NCI-H510A (cell line): ENCODE measurements around the gene TMEM135.
"Not testable (repeated sequence)": the region's sequence is repeated elsewhere in the genome, so short reads cannot be mapped to it uniquely, and the experiment has no call there.

Source experiments
- DNase-seq: peaks from one replicate; lab custom pipeline; 2025; lab: John Stamatoyannopoulos, UW

Gene TMEM135

DNA sequence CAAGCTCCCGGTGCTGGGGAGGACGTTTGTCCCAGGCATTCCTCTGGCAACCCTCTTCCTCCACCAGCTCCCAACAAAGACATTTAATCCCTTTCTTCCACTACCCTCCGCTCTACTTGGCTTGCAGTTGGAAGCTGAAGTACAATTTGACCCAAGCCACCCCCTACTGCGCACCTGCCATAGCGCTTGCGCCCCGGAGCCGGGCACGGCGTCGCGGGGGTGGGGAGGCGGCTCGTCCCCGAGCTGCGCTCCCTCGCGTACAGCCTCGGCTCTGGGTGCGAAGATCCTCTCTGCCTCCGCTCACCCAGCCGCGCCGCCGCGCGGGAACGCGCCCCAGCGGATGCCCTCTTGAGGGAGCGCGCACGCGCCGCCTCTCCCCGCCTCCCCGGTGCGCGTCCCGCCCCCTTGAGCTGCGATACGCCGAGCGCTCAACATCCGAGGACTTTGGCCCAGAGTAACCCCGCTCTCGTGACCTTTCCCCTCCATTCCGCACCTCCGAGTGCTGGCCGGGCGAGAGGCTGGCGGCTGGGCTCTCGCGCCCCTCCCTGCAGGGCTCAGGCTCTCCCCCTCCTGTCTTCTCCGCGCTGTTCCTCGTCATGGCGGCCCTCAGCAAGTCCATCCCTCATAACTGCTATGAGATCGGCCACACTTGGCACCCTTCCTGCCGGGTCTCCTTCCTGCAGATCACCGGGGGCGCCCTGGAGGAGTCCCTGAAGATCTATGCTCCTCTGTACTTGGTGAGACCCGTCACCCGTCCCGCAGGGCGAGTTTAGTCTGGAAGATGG lies at the start of gene TMEM135:
Gene TMEM135 (plus strand): TSS at position 485 of the 785 bp plus-strand sequence. CDS start 112 bp downstream, at position 597.
- DNase-seq, result peak; percentile 84

- no peak for DNase-seq
These were observed 49.3 kb upstream of the TMEM135 start for GRCh38 chr11:86988351-86988881.

GRCh38 chr11:86990031-86990430 lies 47.7 kb upstream of the TMEM135 start:
- DNase-seq, result no peak

DNA sequence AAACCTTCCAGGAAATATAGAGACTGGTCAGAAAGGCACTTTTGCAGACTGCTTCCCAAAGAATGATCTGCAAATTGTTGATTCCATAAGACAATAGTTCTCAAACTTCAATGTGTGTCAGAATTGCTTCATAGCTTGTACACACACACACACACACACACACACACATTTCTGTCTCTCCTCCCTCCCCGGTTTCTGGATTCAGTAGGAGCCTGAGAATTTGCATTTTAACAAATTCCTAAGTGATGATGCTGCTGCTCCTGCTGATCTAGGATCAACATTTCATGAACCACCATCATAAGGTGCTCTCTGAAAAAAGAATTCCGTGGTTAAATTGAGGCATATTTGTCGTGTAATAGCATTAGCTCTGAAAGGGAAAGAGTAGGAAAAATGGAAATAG lies 47.2 kb upstream of the TMEM135 start:
- no peak for DNase-seq

GRCh38 chr11:86991341-86991740 lies 46.4 kb upstream of the TMEM135 start:
- DNase-seq, result no peak

GRCh38 chr11:86992340-86992739 lies 45.4 kb upstream of the TMEM135 start:
- DNase-seq, result not testable (repeated sequence)

DNA sequence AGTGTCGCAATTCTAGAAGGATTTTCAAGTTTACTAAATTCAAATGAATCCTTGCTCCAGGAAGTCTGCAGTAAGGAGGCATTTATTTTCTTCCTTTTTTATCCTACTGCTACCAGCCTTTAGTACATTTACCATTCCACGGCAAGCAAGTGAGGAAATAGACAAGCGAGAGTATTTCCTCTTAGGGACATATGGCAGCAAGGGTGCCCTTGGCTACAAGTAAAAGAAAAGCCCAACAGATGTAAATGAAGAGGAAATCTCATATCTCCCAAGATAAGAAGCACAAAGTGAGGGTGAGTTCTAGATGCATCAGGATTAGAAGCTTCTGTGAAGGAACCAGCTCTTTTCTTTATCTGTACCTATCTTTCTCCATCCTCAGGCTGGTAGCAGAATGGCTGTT lies 44.7 kb upstream of the TMEM135 start:
- DNase-seq, result no peak

DNA sequence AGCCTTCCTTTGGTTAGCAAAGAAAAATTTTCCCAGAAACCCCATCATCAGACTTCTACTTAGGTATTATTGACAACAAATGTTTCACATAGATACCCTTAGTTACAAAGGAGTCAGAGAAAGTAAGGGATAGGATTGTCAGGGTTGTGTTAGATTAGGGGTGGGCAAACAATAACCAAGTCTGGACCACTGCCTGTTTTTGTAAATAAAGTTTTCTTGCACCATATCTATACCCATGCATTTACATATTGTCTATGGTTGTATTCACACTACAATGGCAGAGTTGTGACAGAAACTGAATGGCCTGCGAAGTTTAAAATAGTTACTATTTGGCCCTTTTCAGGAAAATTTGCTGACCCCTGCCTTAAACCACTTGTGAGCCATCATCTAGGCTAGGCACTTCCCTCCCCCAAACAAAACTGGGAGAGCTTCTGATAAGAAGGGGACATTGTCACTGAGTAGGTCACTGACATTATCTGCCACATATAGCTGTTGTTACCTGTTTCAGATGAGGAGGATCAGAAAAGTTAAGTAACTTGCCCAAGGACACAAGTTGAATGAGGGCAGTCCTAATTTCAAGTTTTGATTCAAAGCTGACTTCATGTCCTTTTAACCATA lies 40.7 kb upstream of the TMEM135 start:
- no peak for DNase-seq

DNA sequence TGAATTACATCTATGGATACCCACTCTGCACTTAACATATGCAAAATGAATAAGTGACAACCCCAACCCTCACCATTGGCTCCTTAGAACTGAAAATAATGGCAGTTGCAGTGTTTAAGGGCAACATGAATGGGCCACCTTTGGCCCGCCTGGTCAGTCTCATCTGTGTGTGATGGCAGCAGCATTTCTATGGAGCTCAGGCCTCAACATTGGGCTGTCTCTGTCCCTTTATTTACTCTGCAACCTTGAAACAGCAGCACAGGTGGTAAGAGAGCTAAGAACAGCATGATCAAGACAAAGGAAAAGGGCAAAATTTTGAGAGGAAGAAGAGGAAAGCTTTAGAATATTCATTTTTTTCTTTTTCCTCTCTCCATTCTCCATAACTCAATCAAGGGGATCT lies 38.3 kb upstream of the TMEM135 start:
- no peak for DNase-seq

DNA sequence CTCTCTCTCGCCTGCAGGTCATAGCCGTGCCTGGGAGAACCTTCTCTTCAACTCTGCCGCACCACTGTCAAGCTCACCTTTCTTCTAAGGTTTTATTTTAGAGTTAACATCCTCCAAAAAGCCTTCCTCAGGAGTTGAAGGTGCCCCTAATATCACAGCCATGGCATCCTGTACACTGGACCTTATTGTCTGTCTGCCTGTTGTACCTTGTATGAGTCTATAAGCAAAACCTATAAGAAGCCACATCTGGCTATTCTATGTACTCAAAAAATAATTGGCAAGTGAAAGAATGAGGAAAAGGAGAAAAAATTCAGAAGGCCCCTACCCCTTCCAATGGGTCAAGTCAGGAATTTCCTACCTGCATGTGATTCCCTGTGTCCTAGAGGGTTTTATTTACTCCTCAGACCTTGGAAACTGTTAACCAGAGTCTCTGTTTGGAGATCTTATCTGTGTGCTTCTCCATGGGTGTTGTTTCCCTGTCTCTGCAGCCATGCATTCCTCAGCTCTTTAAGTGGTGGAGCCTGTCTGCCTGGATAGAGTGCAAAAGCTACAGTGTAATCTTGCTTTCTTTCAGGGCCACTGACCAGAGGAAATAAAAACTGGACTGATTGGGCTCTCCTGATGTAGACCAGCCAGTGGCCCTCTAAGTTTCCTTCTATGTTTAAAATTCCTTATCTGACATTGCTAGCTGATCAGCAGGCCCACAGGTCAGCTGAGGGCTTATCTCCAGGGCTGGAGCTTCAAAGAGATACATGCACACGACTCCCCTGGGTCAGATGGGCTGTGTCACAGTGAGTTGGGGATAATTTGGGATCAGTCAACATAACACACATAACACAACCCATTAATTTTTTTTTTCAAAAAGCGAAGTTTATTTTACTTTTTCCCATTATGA lies 37.6 kb upstream of the TMEM135 start:
- no peak for DNase-seq

- no peak for DNase-seq
These were observed 34.8 kb upstream of the TMEM135 start for GRCh38 chr11:87002918-87003317.

DNA sequence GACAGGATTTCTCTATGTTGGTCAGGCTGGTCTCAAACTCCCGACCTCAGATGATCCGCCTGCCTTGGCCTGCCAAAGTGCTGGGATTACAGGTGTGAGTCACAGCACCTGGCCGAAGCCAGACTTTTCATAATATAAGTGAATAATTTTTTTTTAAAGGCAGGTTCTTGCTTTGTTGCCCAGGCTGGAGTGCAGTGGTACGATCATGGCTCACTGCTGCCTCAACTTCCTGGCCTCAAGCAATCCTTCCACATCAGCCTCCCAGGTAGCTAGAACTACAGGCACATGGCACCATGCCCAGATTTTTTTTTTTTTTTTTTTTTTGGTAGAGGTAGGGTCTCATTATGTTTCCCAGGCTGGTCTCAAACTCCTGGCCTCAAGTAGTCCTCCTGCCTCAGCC lies 33.5 kb upstream of the TMEM135 start:
- not testable (repeated sequence) for DNase-seq

DNA sequence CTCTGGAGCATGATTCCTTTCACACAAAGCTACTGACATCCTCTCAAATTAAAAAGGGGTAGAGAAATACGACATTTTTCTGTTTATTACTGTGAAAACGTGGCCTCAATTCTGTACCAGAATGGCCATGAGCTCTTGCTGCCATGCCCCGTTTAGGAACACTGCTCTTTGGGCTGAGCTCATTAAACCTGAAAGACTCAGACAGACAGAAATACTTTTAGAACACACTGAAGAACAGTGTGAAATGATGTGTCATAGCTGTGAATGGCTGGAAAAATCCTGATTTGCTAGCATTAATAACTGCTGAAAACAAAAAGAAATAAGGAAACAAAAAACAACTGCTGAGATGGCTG lies 32.2 kb upstream of the TMEM135 start:
- no peak for DNase-seq

- no peak for DNase-seq
These were observed 31.7 kb upstream of the TMEM135 start for GRCh38 chr11:87006035-87006434.

- no peak for DNase-seq
These were observed 29.8 kb upstream of the TMEM135 start for GRCh38 chr11:87007963-87008362.

- DNase-seq, result no peak
These were observed 25.6 kb upstream of the TMEM135 start for GRCh38 chr11:87012089-87012488.

- no peak for DNase-seq
These were observed 25.1 kb upstream of the TMEM135 start for GRCh38 chr11:87012673-87013072.

DNA sequence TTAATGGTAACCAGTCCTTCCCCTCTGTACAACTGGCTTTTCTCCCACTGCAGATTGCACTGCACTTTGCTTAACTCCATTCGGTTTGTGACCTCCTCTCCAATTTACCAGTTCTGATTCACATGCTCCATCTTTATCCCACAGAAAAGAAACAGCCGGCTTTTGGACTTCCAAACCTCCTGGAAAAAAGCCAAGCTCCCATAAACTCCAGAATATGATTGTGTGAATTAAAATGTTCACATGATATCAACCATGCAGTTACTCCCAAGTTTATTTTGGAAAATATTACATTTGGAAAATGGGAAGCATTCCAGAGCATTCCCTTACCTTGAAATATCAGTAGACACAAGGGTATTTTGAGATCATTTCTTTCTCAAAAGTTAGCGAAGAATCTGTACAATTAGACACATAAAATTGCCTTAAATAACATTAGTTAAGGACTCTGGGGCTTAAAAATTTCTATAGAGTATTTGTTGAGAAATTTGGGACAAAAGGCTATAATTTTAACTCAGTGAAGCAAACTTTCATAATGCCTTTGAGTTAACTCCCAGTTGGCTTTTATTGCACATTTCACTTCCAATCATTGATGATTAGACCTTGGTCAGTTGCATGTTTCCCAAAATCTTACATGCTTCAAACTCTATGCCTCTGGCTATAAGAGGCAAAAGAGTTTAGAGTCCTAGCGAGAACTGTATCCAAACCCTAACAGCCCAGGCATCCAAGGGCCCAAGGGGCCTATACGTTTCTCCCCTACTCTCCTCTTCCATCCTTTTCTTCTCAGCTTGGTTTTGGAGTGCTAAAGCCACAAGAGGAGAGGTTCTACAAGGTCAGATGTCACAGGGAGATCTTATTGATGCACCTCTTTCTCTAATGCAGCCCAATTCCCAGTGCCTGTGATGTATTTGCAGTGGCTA lies 23.6 kb upstream of the TMEM135 start:
- DNase-seq, result no peak

GRCh38 chr11:87015645-87016044 lies 22.1 kb upstream of the TMEM135 start:
- no peak for DNase-seq

DNA sequence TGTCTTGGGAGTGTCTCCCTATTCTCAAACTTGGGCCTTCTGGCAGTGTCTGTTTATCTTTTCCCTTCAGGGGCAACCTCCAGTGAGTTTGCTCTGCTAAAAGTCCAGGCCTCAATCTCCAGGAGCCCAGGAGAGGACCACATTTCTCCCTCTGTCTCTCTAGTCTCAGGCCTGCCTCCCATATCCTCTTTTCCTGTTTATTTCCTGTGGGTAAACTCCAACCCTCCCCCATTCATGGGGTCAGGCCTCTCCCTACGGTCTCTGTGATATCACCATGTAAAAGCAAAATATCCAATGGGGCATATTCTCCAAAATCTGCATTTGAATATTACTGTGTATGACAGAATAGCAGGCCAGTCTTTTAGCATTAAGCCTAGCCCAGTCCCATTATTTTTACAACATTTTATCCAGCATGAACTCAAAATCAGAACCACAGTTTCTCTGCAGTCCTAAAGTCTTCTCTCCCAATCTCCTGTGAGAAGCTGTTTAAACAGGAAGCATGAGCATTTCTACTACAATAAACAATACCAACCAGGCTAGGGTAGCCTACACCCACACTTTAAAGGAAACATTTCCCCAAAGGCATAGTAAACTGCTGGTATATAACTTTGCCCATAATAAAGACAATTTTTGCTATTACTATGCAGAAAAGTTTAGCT lies 18.0 kb upstream of the TMEM135 start:
- DNase-seq, result no peak

- DNase-seq, result no peak
These were observed 17.4 kb upstream of the TMEM135 start for GRCh38 chr11:87020336-87020735.
